WTC11 (cell line): ENCODE data around the gene LIMCH1.

Experiments
- ARID4B ChIP-seq: sonication (generic); formaldehyde crosslinking; IDR thresholded peaks from 2 replicates; pipeline ENCODE4 v1.8.0; 2023; ENCODE audit warnings: missing genetic modification reagents, mild to moderate bottlenecking, borderline replicate concordance
- ATF2 ChIP-seq: sonication (generic); formaldehyde crosslinking; IDR thresholded peaks from 2 replicates; pipeline ENCODE4 v1.8.1; 2022; ENCODE audit warnings: low read depth, missing genetic modification reagents, borderline replicate concordance
- CREB1 ChIP-seq: sonication (generic); formaldehyde crosslinking; IDR thresholded peaks from 2 replicates; pipeline ENCODE4 v1.8.0; 2023; ENCODE audit warnings: mild to moderate bottlenecking, missing genetic modification reagents
- CTCF ChIP-seq: fragments of 200-600 bp; IDR thresholded peaks from 2 replicates; pipeline ENCODE4 v1.8.0; 2022; ENCODE audit warnings: antibody characterized with exemption
- HMGXB4 ChIP-seq: sonication (generic); formaldehyde crosslinking; IDR thresholded peaks from 2 replicates; pipeline ENCODE4 v1.8.1; 2023; ENCODE audit warnings: mild to moderate bottlenecking, moderate library complexity, missing genetic modification reagents
- MAX ChIP-seq: sonication (generic); formaldehyde crosslinking; IDR thresholded peaks from 2 replicates; pipeline ENCODE4 v1.8.0; 2022; ENCODE audit warnings: mild to moderate bottlenecking, missing genetic modification reagents
- PRDM15 ChIP-seq: sonication (generic); formaldehyde crosslinking; IDR thresholded peaks from 2 replicates; pipeline ENCODE4 v1.8.0; 2022; ENCODE audit warnings: missing genetic modification reagents
- RELA ChIP-seq: sonication (generic); formaldehyde crosslinking; IDR thresholded peaks from 2 replicates; pipeline ENCODE4 v1.8.1; 2022; ENCODE audit warnings: missing genetic modification reagents, mild to moderate bottlenecking, borderline replicate concordance
- SP1 ChIP-seq: sonication (generic); formaldehyde crosslinking; conservative IDR thresholded peaks from 2 replicates; pipeline ENCODE4 v1.8.1; 2022; ENCODE audit warnings: missing genetic modification reagents
- TP53 ChIP-seq: sonication (generic); formaldehyde crosslinking; IDR thresholded peaks from 2 replicates; pipeline ENCODE4 v1.8.1; 2023; ENCODE audit warnings: mild to moderate bottlenecking, missing genetic modification reagents
- USF2 ChIP-seq: sonication (generic); formaldehyde crosslinking; IDR thresholded peaks from 2 replicates; pipeline ENCODE4 v1.8.1; 2023; ENCODE audit warnings: mild to moderate bottlenecking, missing genetic modification reagents, moderate library complexity
- ZBTB43 ChIP-seq: sonication (generic); formaldehyde crosslinking; IDR thresholded peaks from 2 replicates; pipeline ENCODE4 v1.8.1; 2023; ENCODE audit warnings: mild to moderate bottlenecking, missing genetic modification reagents
- ZNF423 ChIP-seq: fragments of 250-450 bp; sonication (Bioruptor Pico); IDR thresholded peaks from 2 replicates; pipeline ENCODE4 v2.1.2; 2022; ENCODE audit warnings: mild to moderate bottlenecking, moderate library complexity

- TF ChIP-seq CTCF (no peak), USF2 (no peak), ZBTB43 (CRISPR knock-in tag) (no peak), ATF2 (no peak), MAX (no peak), SP1 (CRISPR knock-in tag) (no peak), PRDM15 (CRISPR knock-in tag) (no peak), TP53 (CRISPR knock-in tag) (no peak), ZNF423 (CRISPR knock-in tag) (no peak), ARID4B (CRISPR knock-in tag) (no peak), HMGXB4 (no peak), CREB1 (no peak), RELA (CRISPR knock-in tag) (no peak)
Observed at GRCh38 chr4:41546638-41547037, 8.7 kb downstream of the LIMCH1 start.
